Esophagus (tissue), 2 donors: ENCODE data around the gene TNNC2. TPM values are rescaled to one million over a fixed set of nuclear protein-coding genes. Genes with fewer than 3 reads are reported as not detected.

Experiments
- H3K27ac ChIP-seq, 2 donors: one replicate each; pipeline ENCODE4 v1.5.1; 2013; ENCODE audit warnings: low read depth in 2 of 2, mild to moderate bottlenecking in 2 of 2, inconsistent platforms in 1 of 2, low read length in 1 of 2, moderate library complexity in 1 of 2
- H3K27me3 ChIP-seq, 2 donors: one replicate each; pipeline ENCODE4 v1.6.1; 2013; ENCODE audit warnings: low read length in 2 of 2, control low read depth in 1 of 2, mild to moderate bottlenecking in 1 of 2; ENCODE audit not compliant: insufficient read depth in 2 of 2, control insufficient read depth in 1 of 2
- H3K36me3 ChIP-seq, 2 donors: one replicate each; pipeline ENCODE4 v1.6.1; 2013; ENCODE audit warnings: low read length in 1 of 2; ENCODE audit not compliant: control insufficient read depth in 2 of 2, insufficient read depth in 2 of 2
- H3K4me1 ChIP-seq, 2 donors: one replicate each; pipeline ENCODE4 v1.6.1; 2013; ENCODE audit warnings: low read length in 1 of 2; ENCODE audit not compliant: control insufficient read depth in 2 of 2, insufficient read depth in 2 of 2
- H3K4me3 ChIP-seq, 2 donors: one replicate each; pipeline ENCODE4 v1.5.1; 2013; ENCODE audit warnings: low read length in 2 of 2, mild to moderate bottlenecking in 2 of 2, low read depth in 1 of 2, moderate library complexity in 1 of 2
- H3K9me3 ChIP-seq, 2 donors: one replicate each; pipeline ENCODE4 v1.6.1; 2013; ENCODE audit warnings: mild to moderate bottlenecking in 2 of 2, low read depth in 1 of 2, low read length in 1 of 2, moderate library complexity in 1 of 2; ENCODE audit not compliant: control insufficient read depth in 2 of 2, insufficient read depth in 1 of 2
- WGBS, 2 donors: extraction: QIAGEN DNeasy Blood & Tissue Kit; methylation state at CpG; one replicate each; pipeline ENCODE4 v1.1.7; 2013; 5-methylcytosine and 5-hydroxymethylcytosine counted together
- polyA plus RNA-seq, 2 donors: library from polyadenylated mRNA; stranded (reverse); fragments of 200-250 nt; gene quantifications; one replicate each; pipeline ENCODE4 v1.2.3, GENCODE V29; 2013
- donor health status: healthy with polysubstance abuse.
- donor health status: Bipolar disorder and iron deficiency.

Gene TNNC2
- polyA plus RNA-seq, 2 donors = 0.28 to 1.0 TPM

DNA sequence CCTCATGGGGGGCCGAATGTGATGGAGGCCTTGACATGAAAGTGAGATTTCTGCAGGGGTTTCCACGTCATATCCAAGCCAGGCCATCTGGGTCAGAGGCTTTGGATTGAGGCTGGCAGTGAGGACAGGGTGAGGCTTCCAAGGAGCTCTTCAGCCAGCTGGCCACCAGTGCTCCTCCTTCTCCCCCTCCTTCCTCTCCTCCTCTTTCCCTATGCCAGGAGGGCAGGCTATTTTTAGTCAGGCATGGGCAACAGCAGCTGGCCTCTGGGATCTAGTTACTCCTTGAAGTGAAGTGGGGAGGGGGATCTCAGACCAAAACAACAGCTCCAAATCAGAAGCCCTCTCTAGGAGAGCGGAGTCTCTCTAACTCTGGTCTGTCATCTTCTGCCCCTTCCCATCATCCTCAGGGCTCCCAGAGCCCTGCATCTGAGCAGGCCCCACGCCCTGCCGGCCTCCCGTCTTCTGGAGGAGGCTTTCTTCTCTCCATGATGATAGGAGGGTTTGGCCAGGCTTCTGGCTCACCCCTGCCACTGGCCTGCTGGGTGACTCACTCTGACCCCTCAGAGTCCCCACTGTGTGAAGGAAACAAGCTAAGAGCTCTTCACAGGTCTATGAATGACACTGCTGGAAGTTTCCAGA, 612 bp downstream of the TNNC2 start:
- H3K4me3 ChIP-seq = no peak overlapping the region
- peaks cover 3 to 16% of the 10 kb centered on the region in 2 donors for H3K4me1 ChIP-seq
- peak overlapping the region; percentile 19 to 66 for H3K27ac ChIP-seq
- H3K27me3 ChIP-seq = peaks cover 0 to 2% of the 10 kb centered on the region in 2 donors
- H3K9me3 ChIP-seq = no peaks in the 10 kb centered on the region
- H3K36me3 ChIP-seq = no peaks in the 10 kb centered on the region
- WGBS, 2 donors = 55 to 63% methylated on average over 6 of the region's 6 CpGs

DNA sequence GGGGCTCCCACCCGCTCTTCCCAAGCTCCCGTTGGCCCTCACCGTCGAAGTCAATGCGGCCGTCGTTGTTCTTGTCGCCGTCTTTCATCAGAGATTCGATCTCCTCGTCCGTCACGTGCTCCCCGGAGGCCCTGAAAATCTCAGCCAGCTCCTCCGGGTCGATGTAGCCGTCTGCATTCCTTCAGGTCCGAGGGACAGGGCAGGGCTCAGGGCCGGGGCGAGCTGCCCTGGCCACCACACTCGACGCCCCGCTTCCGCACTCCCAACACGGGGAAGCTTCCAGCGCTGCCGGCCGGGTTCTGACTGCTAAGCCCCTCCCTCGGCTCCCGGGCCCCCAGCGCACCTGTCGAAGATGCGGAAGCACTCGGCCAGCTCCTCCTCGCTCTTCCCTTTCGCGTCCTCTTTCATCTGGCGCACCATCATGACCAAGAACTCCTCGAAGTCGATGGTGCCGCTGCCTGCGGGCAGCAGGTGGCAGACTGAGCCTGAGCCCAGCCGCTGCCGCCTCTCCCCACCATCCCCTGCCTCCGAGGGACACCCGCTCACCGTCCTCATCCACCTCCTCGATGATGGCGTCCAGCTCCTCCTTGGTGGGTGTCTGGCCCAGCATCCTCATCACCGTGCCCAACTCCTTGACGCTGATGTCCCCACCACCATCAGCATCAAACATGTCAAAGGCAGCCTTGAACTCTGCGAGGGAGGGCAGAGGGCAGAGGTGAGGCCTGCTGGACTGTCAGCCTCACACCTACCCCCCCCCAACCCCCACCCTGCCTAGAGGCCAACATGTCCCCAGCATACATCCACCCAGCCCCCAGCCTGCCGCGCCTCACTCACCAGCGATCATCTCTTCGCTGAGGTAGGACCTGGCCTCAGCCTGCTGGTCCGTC, 2.9 kb downstream of the TNNC2 start:
- Histone ChIP-seq H3K9me3 (no peaks in the 10 kb centered on the region), H3K4me3 (peak overlapping the region in 1 of 2 donors; percentile 0), H3K4me1 (peaks cover 3 to 16% of the 10 kb centered on the region in 2 donors), H3K36me3 (no peaks in the 10 kb centered on the region), H3K27ac (no peak overlapping the region), H3K27me3 (peaks cover 0 to 2% of the 10 kb centered on the region in 2 donors)
- WGBS, 2 donors = 20 to 21% methylated on average over 55 to 57 of the region's 57 CpGs

DNA sequence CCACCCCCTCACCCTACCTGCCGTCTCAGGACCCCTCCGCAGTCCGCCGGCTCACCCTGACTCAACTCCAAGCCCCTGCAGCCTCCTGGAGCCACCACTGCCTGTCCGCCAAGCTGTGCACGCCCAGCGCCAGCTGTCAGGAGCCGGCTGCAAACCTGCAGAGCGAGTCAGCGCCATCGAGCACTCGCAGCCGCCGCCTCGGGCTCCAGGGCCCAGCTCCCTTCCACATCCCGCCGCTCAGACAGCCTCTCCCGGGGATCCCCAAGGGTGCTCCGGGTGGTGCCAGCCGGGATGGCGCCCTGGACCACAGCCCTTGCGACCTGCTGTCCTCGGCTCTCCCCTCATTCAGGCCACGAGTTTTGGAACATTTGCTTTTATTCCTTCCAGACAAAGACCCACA, 4.3 kb downstream of the TNNC2 start:
- H3K27me3 ChIP-seq = peaks cover 0 to 2% of the 10 kb centered on the region in 2 donors
- no peaks in the 10 kb centered on the region for H3K36me3 ChIP-seq
- no peak overlapping the region for H3K4me3 ChIP-seq
- H3K9me3 ChIP-seq = no peaks in the 10 kb centered on the region
- no peak overlapping the region for H3K27ac ChIP-seq
- peaks cover 3 to 16% of the 10 kb centered on the region in 2 donors for H3K4me1 ChIP-seq
- 6 to 9% methylated on average over 24 of the region's 24 CpGs for WGBS, 2 donors

DNA sequence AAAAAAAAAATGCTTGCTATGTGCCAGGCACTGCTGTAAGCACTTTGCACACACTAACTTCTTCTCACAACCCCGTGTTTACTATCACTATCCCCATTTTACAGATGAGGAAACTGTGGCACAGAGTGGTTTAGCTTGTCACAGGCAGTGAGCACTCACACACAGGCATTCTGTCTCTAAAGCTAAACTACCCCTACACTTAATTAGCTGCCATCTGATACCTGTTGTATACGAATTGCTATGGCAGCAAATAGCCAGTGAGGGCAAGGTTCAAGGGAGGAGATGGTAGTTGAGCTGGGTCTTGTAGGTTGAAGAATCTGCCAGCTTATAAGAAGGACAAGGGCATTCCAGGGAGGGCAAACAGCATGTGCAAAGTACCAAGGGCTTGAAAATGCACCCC, 5.2 kb downstream of the TNNC2 start:
- H3K27ac ChIP-seq = no peak overlapping the region
- whole genome bisulfite sequencing, 2 donors = 67 to 69% methylated on average over 2 of the region's 2 CpGs
- H3K4me1 ChIP-seq = peaks cover 3 to 16% of the 10 kb centered on the region in 2 donors
- peaks cover 0 to 2% of the 10 kb centered on the region in 2 donors for H3K27me3 ChIP-seq
- H3K9me3 ChIP-seq = no peaks in the 10 kb centered on the region
- H3K4me3 ChIP-seq = no peak overlapping the region
- H3K36me3 ChIP-seq = no peaks in the 10 kb centered on the region

DNA sequence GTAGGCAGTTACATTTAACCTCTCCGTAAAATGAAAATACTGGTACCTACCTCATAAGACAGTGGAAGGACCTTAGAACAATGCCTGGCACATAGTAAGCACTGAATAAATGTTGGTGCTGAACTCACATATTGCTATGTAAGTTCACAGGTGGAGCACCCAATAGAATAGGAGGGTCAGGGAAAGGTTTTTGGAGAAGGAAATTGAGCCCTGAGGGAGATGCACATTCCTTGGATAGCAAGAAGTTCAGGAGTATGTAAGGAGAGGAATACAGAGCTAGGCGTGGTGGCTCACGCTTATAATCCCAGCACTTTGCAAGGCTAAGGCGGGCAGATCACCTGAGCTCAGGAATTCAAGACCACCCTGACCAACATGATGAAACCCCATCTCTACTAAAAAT, 7.6 kb downstream of the TNNC2 start:
- 95 to 98% methylated on average over 4 of the region's 4 CpGs for WGBS, 2 donors
- no peak overlapping the region for H3K27ac ChIP-seq
- no peaks in the 10 kb centered on the region for H3K36me3 ChIP-seq
- H3K4me1 ChIP-seq = peaks cover 3 to 16% of the 10 kb centered on the region in 2 donors
- no peak overlapping the region for H3K4me3 ChIP-seq
- H3K9me3 ChIP-seq = no peaks in the 10 kb centered on the region
- peaks cover 0 to 2% of the 10 kb centered on the region in 2 donors for H3K27me3 ChIP-seq

DNA sequence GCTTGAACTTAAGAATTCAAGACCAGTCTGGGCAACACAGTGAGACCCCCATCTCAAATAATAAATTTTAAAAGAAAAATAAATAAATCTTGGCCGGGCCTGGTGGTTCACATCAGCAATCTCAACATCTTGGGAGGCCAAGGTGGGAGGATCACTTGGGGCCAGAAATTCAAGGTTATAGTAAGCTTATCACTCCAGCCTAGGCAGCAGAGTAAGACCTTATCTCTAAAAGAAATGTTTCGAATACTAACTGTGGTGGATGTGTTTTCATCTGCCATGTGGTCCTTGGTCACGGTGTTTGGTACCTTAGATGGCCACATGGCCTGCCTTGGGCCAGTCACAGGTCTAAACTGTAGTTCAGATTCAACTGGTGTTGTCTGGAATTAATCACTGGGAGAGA, 8.9 kb downstream of the TNNC2 start:
- Histone ChIP-seq H3K27me3 (no peaks in the 10 kb centered on the region), H3K4me3 (no peak overlapping the region), H3K36me3 (no peaks in the 10 kb centered on the region), H3K27ac (peak overlapping the region in 1 of 2 donors; percentile 24), H3K4me1 (peaks cover 5 to 8% of the 10 kb centered on the region in 2 donors), H3K9me3 (no peaks in the 10 kb centered on the region)
- 77 to 79% methylated on average over 3 of the region's 3 CpGs for WGBS, 2 donors

DNA sequence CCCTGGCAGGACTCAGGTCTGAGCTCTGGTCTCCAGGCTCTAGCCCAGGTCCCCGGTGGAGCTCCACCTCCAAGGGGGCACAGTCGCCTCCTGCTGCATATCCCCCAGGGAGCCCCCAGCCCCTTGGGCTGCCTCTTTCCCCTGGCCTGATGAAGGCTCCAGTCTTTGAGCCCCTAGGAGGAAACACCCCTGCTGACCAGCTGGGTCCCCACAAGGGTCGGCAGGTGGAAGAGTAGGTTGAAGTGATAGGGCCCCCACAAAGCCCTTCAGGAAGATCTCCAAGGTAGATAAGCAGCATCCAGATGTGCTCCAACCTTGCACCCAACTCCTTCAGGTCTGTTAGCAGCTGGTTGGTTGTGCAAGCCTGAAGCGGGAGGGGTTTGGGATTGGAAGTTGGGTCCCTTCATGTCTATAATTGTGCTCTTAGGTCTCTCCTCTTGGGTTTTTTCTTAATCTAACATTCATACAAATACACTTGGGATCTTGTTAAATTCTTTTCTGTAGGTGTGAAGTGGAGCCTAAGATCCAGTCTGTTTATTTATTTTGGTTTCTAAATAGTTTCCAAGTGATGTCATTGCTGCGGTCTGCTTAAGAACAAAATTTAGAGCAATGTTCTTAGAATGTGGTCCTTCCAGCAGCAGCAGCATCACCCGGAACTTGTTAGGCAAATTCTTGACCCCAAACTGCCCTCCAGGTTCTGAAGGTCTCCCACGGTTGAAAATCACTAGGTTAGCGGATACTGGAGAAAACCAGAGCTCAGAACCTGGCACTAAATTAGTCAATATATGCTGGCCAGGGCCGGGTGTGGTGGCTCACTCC, 9.5 kb downstream of the TNNC2 start:
- Histone ChIP-seq H3K27ac (peak overlapping the region in 1 of 2 donors; percentile 24), H3K36me3 (no peaks in the 10 kb centered on the region), H3K4me3 (no peak overlapping the region), H3K4me1 (peaks cover 1 to 7% of the 10 kb centered on the region in 2 donors), H3K27me3 (no peaks in the 10 kb centered on the region), H3K9me3 (no peaks in the 10 kb centered on the region)
- WGBS, 2 donors = 57 to 66% methylated on average over 9 of the region's 9 CpGs

DNA sequence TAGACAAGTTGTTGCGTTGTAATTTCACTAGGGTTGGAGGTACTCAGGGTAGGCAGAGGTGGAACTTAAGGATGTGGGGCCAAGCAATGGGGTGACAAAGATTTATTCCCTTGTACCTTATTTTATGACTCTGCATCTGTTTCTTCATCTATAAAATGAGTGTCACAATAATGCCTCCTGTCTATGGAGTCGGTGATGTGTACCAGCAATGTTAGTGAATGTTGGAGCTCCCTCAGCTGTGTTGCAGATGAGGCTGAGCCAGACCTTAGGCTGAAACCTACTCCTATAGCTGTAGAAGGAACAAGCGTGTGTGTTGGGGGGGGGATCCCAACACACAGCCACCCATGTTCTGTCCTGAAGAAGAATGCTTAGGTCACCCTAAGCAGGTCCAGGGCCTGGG, 10.2 kb downstream of the TNNC2 start:
- Histone ChIP-seq H3K9me3 (no peaks in the 10 kb centered on the region), H3K4me3 (no peak overlapping the region), H3K36me3 (no peaks in the 10 kb centered on the region), H3K27me3 (no peaks in the 10 kb centered on the region), H3K4me1 (peaks cover 0 to 7% of the 10 kb centered on the region in 2 donors), H3K27ac (no peak overlapping the region)
- WGBS, 2 donors = 94 to 97% methylated on average over 3 of the region's 3 CpGs

DNA sequence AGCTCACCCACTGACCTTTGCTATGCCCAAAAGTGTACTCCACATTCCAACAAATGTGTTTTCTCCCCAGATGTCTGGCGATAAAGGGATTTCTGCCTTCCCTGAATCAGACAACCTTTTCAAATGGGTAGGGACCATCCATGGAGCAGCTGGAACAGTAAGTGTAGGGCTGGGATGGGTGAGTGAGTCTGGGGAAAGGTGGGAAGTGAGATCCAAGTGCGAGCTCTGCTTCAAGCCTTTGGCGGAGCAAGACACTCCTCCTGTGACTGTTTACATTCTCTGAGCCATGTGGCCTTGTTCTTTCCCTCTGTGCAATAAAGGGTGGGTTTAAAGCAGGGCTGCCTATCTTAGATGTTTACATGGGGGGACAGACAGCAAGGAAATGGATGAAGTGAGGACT, 12.8 kb downstream of the TNNC2 start:
- 86 to 90% methylated on average over 3 of the region's 3 CpGs for WGBS, 2 donors
- no peaks in the 10 kb centered on the region for H3K27me3 ChIP-seq
- no peak overlapping the region for H3K4me3 ChIP-seq
- no peaks in the 10 kb centered on the region for H3K9me3 ChIP-seq
- H3K4me1 ChIP-seq = peaks cover 0 to 7% of the 10 kb centered on the region in 2 donors
- no peak overlapping the region for H3K27ac ChIP-seq
- peaks cover 3 to 9% of the 10 kb centered on the region in 2 donors for H3K36me3 ChIP-seq
